ENCODE results near the gene RRP1.

- TF ChIP-seq GATA3 (IDR thresholded peaks at IDR 0.05; ENCODE audit: low read depth, low read length) (no peak), GATA2 (IDR thresholded peaks at IDR 0.05; ENCODE audit: low read depth, low read length) (no peak)
Observed at GRCh38 chr21:43782431-43783097, 6.8 kb upstream of the RRP1 start.

All from SH-SY5Y (cell line).